Fibroblast of villous mesenchyme (primary cell): ENCODE measurements around the gene TERC. TPM values are rescaled to one million over a fixed set of nuclear protein-coding genes. Genes with fewer than 3 reads are reported as not detected.

ENCODE experiments used
- DNase-seq: peaks from one replicate; pipeline ENCODE4 v3.0.0-alpha.2; 2010; ENCODE audit warnings: low read depth
- H3K4me3 ChIP-seq: 2 replicates; pipeline ENCODE4 v1.5.1; 2011; ENCODE audit warnings: low read depth, mild to moderate bottlenecking, low read length
- CTCF ChIP-seq: IDR thresholded peaks from 2 replicates; pipeline ENCODE4 v1.5.1; 2012; ENCODE audit warnings: low read depth, mild to moderate bottlenecking, low read length; ENCODE audit not compliant: insufficient read depth
- total RNA-seq: library from RNA; depleted of rRNA; stranded (reverse); fragments of >200 nt; gene quantifications from 2 replicates; pipeline ENCODE4 v1.2.3, GENCODE V29; 2012

TERC gene
- total RNA-seq, 1 donor, result 175 TPM

GRCh38 chr3:169755488-169755887 is 9.4 kb downstream of the TERC start:
- TF ChIP-seq CTCF, result no peak
- no peak for DNase-seq
- no peak overlapping the region for H3K4me3 ChIP-seq

GRCh38 chr3:169754711-169755110 is 10.1 kb downstream of the TERC start:
- H3K4me3 ChIP-seq, result no peak overlapping the region
- TF ChIP-seq CTCF, result no peak
- DNase-seq, result no peak

GRCh38 chr3:169751875-169752274 is 13.0 kb downstream of the TERC start:
- H3K4me3 ChIP-seq, result no peak overlapping the region
- DNase-seq, result no peak
- TF ChIP-seq CTCF, result no peak

GRCh38 chr3:169750665-169751064 is 14.2 kb downstream of the TERC start:
- no peak for DNase-seq
- TF ChIP-seq CTCF, result no peak
- H3K4me3 ChIP-seq, result no peak overlapping the region

- DNase-seq, result no peak
- no peak for TF ChIP-seq CTCF
- no peak overlapping the region for H3K4me3 ChIP-seq
Observed at GRCh38 chr3:169748670-169749069, 16.2 kb downstream of the TERC start.

- no peak for DNase-seq
- no peak overlapping the region for H3K4me3 ChIP-seq
- no peak for TF ChIP-seq CTCF
Observed at GRCh38 chr3:169746924-169747323, 17.9 kb downstream of the TERC start.

GRCh38 chr3:169744366-169745054 is 20.4 kb downstream of the TERC start:
- peak; percentile 7 for DNase-seq
- TF ChIP-seq CTCF, result peak; percentile 24
- H3K4me3 ChIP-seq, result no peak overlapping the region
